Muscle layer of colon (tissue), 2 donors: ENCODE measurements around the gene PRR22.

Experiments used
- H3K27ac ChIP-seq: one replicate; pipeline ENCODE4 v1.7.0; 2013; ENCODE audit warnings: low read depth, mild to moderate bottlenecking, low read length, moderate library complexity
- H3K27me3 ChIP-seq, 2 donors: one replicate each; pipeline ENCODE4 v1.7.0; 2013; ENCODE audit warnings: low read length in 2 of 2, mild to moderate bottlenecking in 2 of 2; ENCODE audit not compliant: insufficient read depth in 2 of 2, control insufficient read depth in 1 of 2
- H3K36me3 ChIP-seq: one replicate; pipeline ENCODE4 v1.7.0; 2013; ENCODE audit warnings: mild to moderate bottlenecking, low read length; ENCODE audit not compliant: insufficient read depth
- H3K4me1 ChIP-seq: one replicate; pipeline ENCODE4 v1.7.0; 2013; ENCODE audit warnings: mild to moderate bottlenecking, low read length; ENCODE audit not compliant: insufficient read depth
- H3K4me3 ChIP-seq, 2 donors: one replicate each; pipeline ENCODE4 v1.7.0; 2013; ENCODE audit warnings: low read length in 2 of 2, low read depth in 1 of 2, mild to moderate bottlenecking in 1 of 2, moderate library complexity in 1 of 2
- H3K9ac ChIP-seq: one replicate; pipeline ENCODE4 v1.7.0; 2013; ENCODE audit warnings: low read length
- H3K9me3 ChIP-seq: one replicate; pipeline ENCODE4 v1.7.0; 2013; ENCODE audit warnings: mild to moderate bottlenecking, low read length
- donor health status: abdominal sarcoma.
- donor health status: Adenocarcinoma of cecum.

PRR22 gene

GRCh38 chr19:5784581-5785147, at the start of gene PRR22:
Gene PRR22 (minus strand): TSS chr19:5784746. CDS start chr19:5784660, 86 bp downstream.
- Histone ChIP-seq H3K36me3 (peaks cover 39% of the 10 kb centered on the region), H3K9me3 (no peaks in the 10 kb centered on the region), H3K4me1 (peaks cover 2% of the 10 kb centered on the region), H3K27ac (no peak within 1 kb of the TSS), H3K4me3 (no peak within 1 kb of the TSS), H3K27me3 (no peaks in the 10 kb centered on the region), H3K9ac (no peak within 1 kb of the TSS)

DNA sequence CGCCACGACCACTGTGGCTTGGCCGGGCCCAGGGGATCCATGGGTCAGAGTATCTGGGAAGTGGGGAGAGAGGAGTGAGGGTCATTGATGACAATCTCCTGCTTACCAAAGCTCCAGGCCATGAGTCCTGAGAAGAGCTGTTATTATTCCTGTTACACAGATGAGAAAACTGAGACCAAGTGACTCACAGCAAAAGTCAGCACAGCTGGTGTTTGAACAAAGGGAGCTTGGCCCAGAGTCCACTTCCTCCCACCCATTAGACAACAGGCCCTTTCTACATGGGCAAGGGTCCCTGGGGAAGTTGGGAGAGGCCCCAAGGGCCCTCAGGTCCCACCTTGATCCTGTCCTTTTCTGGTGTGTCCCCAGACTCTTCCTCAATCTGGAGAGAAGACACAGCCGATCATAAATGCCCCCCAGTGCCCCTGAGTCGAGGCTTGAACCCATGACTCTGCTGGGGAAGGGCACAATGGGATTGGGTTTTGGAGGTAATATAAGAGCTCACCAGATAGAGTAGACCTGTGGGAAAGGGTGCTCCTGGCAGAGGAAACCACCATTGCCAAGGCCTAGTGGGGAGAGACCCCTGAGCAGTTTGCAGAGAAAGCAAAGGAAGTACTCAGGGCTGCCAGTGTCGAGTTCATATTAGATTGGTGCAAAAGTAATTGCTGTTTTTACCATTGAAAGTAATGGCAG, 48.1 kb upstream of the PRR22 start:
- no peak overlapping the region for H3K9ac ChIP-seq
- H3K36me3 ChIP-seq: no peaks in the 10 kb centered on the region
- no peak overlapping the region for H3K4me3 ChIP-seq
- peaks cover 0 to 9% of the 10 kb centered on the region in 2 donors for H3K27me3 ChIP-seq
- H3K9me3 ChIP-seq: no peaks in the 10 kb centered on the region
- H3K27ac ChIP-seq: no peak overlapping the region
- H3K4me1 ChIP-seq: peaks cover 12% of the 10 kb centered on the region

- Histone ChIP-seq H3K36me3 (no peaks in the 10 kb centered on the region), H3K27me3 (peaks cover 0 to 9% of the 10 kb centered on the region in 2 donors), H3K4me3 (no peak overlapping the region), H3K9me3 (no peaks in the 10 kb centered on the region), H3K4me1 (peaks cover 15% of the 10 kb centered on the region), H3K9ac (no peak overlapping the region), H3K27ac (no peak overlapping the region)
Observed at GRCh38 chr19:5832061-5832460, 47.5 kb upstream of the PRR22 start.

DNA sequence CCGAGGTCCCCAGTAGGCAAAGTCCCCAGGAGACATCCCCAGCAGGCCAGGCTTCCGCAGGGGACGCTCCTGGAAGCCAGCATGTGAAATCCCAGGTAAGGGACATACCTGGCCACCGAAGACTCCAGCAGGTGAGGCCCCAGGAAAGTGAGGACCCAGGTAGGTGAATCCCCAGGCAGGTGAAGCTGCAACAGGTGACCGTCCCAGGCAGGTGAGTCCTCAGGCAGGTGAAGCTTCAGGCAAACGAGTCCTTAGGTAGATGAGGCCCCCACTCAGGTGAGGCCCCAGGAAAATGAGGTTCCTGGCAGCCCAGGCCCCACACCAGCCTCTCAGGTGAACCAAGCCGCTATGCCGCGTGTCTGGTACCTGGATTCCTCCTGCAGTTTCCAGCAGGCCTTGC, 46.6 kb upstream of the PRR22 start:
- Histone ChIP-seq H3K36me3 (no peaks in the 10 kb centered on the region), H3K27me3 (peaks cover 0 to 9% of the 10 kb centered on the region in 2 donors), H3K27ac (no peak overlapping the region), H3K9me3 (no peaks in the 10 kb centered on the region), H3K4me3 (no peak overlapping the region), H3K4me1 (peaks cover 24% of the 10 kb centered on the region), H3K9ac (no peak overlapping the region)

DNA sequence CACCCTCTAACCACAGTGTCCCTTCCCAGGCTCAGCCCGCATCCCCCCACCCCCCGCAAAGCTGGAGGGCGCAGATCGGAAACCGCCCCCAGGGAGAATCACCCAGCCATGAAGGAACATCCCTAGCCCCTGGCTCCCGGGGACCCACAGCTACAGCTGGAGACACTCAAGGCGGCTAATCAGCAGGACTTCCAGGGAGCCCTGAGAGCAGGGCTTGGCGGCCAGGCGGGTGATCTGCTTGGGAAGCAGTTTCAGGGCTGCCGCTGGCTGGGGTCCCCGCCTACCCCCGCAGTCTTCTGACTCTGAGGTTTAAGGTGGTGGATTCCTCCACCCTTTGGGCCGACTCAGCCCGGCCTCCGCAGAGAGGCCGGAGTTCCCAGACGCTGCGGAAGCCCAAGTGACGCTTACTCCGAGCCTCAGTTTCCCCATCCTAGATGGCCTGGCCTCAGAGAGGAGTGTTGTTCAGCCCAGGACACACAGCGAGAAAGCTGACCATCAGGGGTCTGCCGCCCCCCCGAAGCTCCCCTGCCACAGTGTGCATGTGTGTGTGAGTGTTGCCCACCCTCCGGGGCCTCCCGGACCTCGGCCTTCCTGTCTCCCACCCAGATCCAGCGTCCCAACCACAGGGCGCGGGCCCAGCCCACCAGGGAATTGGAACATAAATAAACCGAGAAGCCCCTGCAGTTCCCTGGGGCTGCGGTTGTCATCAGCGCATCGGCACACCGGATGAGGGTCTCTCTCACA, 45.2 kb upstream of the PRR22 start:
- H3K9ac ChIP-seq: no peak overlapping the region
- H3K4me1 ChIP-seq: peaks cover 24% of the 10 kb centered on the region
- no peaks in the 10 kb centered on the region for H3K9me3 ChIP-seq
- H3K36me3 ChIP-seq: no peaks in the 10 kb centered on the region
- peak overlapping the region in 1 of 2 donors; percentile 23 for H3K4me3 ChIP-seq
- H3K27me3 ChIP-seq: peaks cover 0 to 9% of the 10 kb centered on the region in 2 donors
- peak overlapping the region; percentile 91 for H3K27ac ChIP-seq

- Histone ChIP-seq H3K27ac (peak overlapping the region; percentile 91), H3K27me3 (peaks cover 0 to 9% of the 10 kb centered on the region in 2 donors), H3K4me1 (peaks cover 24% of the 10 kb centered on the region), H3K4me3 (peak overlapping the region; percentile 8 to 54), H3K9ac (peak overlapping the region; percentile 55), H3K9me3 (no peaks in the 10 kb centered on the region), H3K36me3 (no peaks in the 10 kb centered on the region)
Observed at GRCh38 chr19:5828661-5829566, 44.4 kb upstream of the PRR22 start.

DNA sequence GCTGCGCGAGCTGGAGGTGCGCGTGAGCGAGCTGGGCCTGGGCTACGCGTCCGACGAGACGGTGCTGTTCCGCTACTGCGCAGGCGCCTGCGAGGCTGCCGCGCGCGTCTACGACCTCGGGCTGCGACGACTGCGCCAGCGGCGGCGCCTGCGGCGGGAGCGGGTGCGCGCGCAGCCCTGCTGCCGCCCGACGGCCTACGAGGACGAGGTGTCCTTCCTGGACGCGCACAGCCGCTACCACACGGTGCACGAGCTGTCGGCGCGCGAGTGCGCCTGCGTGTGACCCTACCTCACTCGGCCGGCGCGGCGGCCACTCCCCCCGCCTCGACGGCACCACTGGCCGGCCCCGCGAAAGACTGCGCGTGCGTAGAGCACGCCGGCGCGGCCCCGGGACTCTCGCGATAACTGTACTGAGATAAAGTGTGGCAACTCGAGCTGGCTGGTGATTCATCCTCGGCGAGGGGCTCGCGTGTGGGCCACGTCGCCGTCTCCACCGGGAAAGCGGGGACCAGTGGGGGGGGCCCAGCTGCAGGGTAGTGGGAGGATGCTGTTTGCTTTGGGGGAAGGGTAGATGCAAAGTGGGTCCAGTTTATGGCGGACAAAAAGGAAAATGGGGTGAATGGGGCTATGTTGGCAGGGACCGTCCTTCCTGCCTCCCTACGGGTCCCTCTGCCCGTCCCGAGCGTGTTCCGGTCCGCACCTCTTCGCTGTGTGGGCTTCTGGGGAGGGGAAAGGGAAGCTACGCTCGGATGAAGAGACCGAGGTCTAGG, 43.5 kb upstream of the PRR22 start:
- Histone ChIP-seq H3K27me3 (peaks cover 0 to 9% of the 10 kb centered on the region in 2 donors), H3K9me3 (no peaks in the 10 kb centered on the region), H3K4me1 (peaks cover 24% of the 10 kb centered on the region), H3K4me3 (peak overlapping the region; percentile 33 to 54), H3K9ac (peak overlapping the region; percentile 55), H3K36me3 (no peaks in the 10 kb centered on the region), H3K27ac (peak overlapping the region; percentile 91)

- H3K36me3 ChIP-seq: no peaks in the 10 kb centered on the region
- H3K4me3 ChIP-seq: no peak overlapping the region
- H3K27me3 ChIP-seq: peaks cover 0 to 9% of the 10 kb centered on the region in 2 donors
- H3K4me1 ChIP-seq: peaks cover 26% of the 10 kb centered on the region
- peak overlapping the region; percentile 53 for H3K27ac ChIP-seq
- no peak overlapping the region for H3K9ac ChIP-seq
- no peaks in the 10 kb centered on the region for H3K9me3 ChIP-seq
Observed at GRCh38 chr19:5827342-5827890, 42.9 kb upstream of the PRR22 start.

GRCh38 chr19:5826531-5827341, 42.2 kb upstream of the PRR22 start:
- peaks cover 0 to 9% of the 10 kb centered on the region in 2 donors for H3K27me3 ChIP-seq

GRCh38 chr19:5825178-5825577, 40.6 kb upstream of the PRR22 start:
- no peak overlapping the region for H3K27ac ChIP-seq
- H3K9me3 ChIP-seq: no peaks in the 10 kb centered on the region

More at GRCh38 chr19:5826531-5827341, 42.2 kb upstream of the PRR22 start:
- H3K36me3 ChIP-seq: no peaks in the 10 kb centered on the region
- H3K4me1 ChIP-seq: peaks cover 33% of the 10 kb centered on the region
- no peak overlapping the region for H3K9ac ChIP-seq
- no peaks in the 10 kb centered on the region for H3K9me3 ChIP-seq
- H3K4me3 ChIP-seq: no peak overlapping the region
- H3K27ac ChIP-seq: peak overlapping the region; percentile 53

More at GRCh38 chr19:5825178-5825577, 40.6 kb upstream of the PRR22 start:
- peaks cover 35% of the 10 kb centered on the region for H3K4me1 ChIP-seq
- H3K27me3 ChIP-seq: peaks cover 0 to 9% of the 10 kb centered on the region in 2 donors
- H3K36me3 ChIP-seq: no peaks in the 10 kb centered on the region
- no peak overlapping the region for H3K9ac ChIP-seq
- no peak overlapping the region for H3K4me3 ChIP-seq
